ENCODE data around the gene ERICH6. TPM values are rescaled to one million over a fixed set of nuclear protein-coding genes. Genes with fewer than 3 reads are reported as not detected.
"Not testable (repeated sequence)": the region's sequence is repeated elsewhere in the genome, so short reads cannot be mapped to it uniquely, and the experiment has no call there.

The ERICH6 gene
- total RNA-seq, 4 donors from 2014 or later = not detected

DNA sequence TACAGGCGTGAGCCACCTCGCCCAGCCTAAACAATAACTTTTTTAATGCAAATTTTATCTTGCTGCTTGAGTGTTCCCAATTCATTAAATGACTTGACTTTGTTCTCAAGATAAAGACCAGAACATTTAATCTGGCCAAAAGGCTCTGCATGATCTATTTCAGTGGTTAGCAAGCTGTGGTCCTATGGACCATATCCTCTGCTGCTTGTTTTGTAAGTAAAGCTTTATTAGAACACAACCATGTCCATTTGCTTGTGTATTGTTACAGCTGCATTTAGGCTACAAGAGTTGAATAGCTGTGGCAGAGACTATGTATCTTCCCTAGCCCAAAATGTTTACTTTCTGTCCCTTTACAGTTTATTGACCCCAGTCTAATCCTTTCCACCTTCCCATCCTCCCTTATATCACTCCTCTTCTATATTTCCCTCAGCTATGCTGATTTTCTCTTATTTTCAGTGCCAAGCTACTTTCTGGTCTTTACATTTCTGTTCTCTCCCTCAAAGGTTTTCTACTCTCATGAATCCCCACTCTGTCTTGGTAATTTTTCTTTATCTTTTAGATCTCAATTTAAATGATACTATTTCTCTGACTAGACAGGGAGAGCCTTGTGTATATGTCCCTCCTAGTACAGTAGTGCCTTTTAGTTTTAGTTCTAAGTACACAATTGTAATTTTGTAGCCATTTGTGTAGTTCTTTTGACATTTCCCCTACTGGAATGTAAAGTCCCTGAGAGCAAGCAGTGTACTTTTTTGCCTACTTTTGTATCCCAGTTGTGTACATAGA is 77.4 kb downstream of the ERICH6 start:
- Histone ChIP-seq H3K27ac (no peak overlapping the region), H3K36me3 (peaks cover 0 to 57% (median 16%) of the 10 kb centered on the region in 4 donors), H3K4me3 (no peak overlapping the region), H3K4me1 (peaks cover 0 to 18% (median 0%) of the 10 kb centered on the region in 4 donors), H3K9me3 (no peaks in the 10 kb centered on the region), H3K27me3 (no peaks in the 10 kb centered on the region)
- WGBS, 2 donors (ENCODE audit: low coverage in 1 of 2) = 97% methylated on average over 2 of the region's 2 CpGs; no CpG with 5 or more reads in 1 of the 2 donors
- in situ Hi-C loops (cut with MboI; ENCODE audit: low pct_ligation_motif_present in 1 of 4, low pct_unique_long_range_greater_than_20kb in 1 of 4, low sequenced_read_pairs in 3 of 4) (no loop called here), intact Hi-C loops (cut with DNase I; ENCODE audit: low total_unique reads) (no loop called here)
- TF ChIP-seq POLR2A (IDR thresholded peaks at IDR 0.05) (no peak), POLR2AphosphoS5 (IDR thresholded peaks at IDR 0.05) (no peak), EP300 (IDR thresholded peaks at IDR 0.05; ENCODE audit: low read depth) (no peak)
- TF ChIP-seq, protein P1, sequence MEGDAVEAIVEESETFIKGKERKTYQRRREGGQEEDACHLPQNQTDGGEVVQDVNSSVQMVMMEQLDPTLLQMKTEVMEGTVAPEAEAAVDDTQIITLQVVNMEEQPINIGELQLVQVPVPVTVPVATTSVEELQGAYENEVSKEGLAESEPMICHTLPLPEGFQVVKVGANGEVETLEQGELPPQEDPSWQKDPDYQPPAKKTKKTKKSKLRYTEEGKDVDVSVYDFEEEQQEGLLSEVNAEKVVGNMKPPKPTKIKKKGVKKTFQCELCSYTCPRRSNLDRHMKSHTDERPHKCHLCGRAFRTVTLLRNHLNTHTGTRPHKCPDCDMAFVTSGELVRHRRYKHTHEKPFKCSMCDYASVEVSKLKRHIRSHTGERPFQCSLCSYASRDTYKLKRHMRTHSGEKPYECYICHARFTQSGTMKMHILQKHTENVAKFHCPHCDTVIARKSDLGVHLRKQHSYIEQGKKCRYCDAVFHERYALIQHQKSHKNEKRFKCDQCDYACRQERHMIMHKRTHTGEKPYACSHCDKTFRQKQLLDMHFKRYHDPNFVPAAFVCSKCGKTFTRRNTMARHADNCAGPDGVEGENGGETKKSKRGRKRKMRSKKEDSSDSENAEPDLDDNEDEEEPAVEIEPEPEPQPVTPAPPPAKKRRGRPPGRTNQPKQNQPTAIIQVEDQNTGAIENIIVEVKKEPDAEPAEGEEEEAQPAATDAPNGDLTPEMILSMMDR (IDR thresholded peaks at IDR 0.05) = no peak
- DNase-seq = no peak

- no peaks in the 10 kb centered on the region for H3K9me3 ChIP-seq
- in situ Hi-C loops (cut with MboI; ENCODE audit: low pct_ligation_motif_present in 1 of 4, low pct_unique_long_range_greater_than_20kb in 1 of 4, low sequenced_read_pairs in 3 of 4) = no loop called here
- H3K36me3 ChIP-seq = peaks cover 0 to 43% (median 16%) of the 10 kb centered on the region in 4 donors
- 93 to 100% methylated on average over 1 of the region's 1 CpG for WGBS, 2 donors (ENCODE audit: low coverage in 1 of 2)
- H3K4me1 ChIP-seq = peaks cover 0 to 22% (median 0%) of the 10 kb centered on the region in 4 donors
- TF ChIP-seq POLR2A (IDR thresholded peaks at IDR 0.05) (no peak), POLR2AphosphoS5 (IDR thresholded peaks at IDR 0.05) (no peak), EP300 (IDR thresholded peaks at IDR 0.05; ENCODE audit: low read depth) (no peak)
- TF ChIP-seq, protein P1 (IDR thresholded peaks at IDR 0.05) = no peak
- no peak for DNase-seq
- H3K27me3 ChIP-seq = no peaks in the 10 kb centered on the region
- H3K27ac ChIP-seq = no peak overlapping the region
- H3K4me3 ChIP-seq = no peak overlapping the region
- intact Hi-C loops (cut with DNase I; ENCODE audit: low total_unique reads) = no loop called here
These were observed 79.8 kb downstream of the ERICH6 start for GRCh38 chr3:150623945-150624344.

GRCh38 chr3:150622955-150623354 is 80.8 kb downstream of the ERICH6 start:
- in situ Hi-C loops (cut with MboI; ENCODE audit: low pct_ligation_motif_present in 1 of 4, low pct_unique_long_range_greater_than_20kb in 1 of 4, low sequenced_read_pairs in 3 of 4); DNase-seq: not testable (repeated sequence)
- H3K36me3 ChIP-seq = peaks cover 0 to 33% (median 12%) of the 10 kb centered on the region in 4 donors

DNA sequence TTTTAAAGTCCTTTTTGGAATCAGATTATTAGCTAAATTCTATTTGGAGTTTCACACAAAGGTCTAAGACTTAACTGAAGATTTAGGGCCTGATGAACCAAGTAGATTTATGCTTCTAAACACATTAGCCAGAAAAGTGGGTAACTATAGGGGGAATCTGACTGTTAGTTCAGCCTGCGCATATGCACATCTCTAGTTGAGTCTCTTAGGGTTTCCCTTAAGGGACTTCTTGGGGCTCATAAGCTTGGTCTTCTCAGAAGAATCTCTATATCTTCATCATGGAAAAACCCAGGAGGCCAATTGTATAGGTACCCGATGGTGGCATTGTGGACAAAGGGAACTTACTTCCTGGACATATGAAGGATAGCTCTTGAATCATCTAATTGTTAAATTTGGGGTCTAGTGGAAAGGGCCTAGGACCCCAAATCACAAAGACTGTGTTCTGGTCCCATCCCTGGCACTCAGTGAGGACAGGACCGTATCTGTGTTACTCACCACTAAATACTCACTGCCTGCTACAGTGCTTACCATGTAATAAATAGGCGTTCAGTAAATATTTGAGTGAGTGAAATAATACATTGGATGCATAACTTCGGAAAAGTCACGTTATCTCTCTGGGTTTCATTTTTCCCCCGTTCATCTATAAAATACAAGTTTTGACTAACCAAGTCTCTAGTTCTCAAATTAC is 83.6 kb downstream of the ERICH6 start:
- no peak overlapping the region for H3K27ac ChIP-seq
- H3K36me3 ChIP-seq = peaks cover 0 to 8% (median 4%) of the 10 kb centered on the region in 4 donors
- no peaks in the 10 kb centered on the region for H3K27me3 ChIP-seq
- H3K4me3 ChIP-seq = no peak overlapping the region
- in situ Hi-C loops (cut with MboI; ENCODE audit: low pct_ligation_motif_present in 1 of 4, low pct_unique_long_range_greater_than_20kb in 1 of 4, low sequenced_read_pairs in 3 of 4) (no loop called here), intact Hi-C loops (cut with DNase I; ENCODE audit: low total_unique reads) (no loop called here)
- no peak for DNase-seq
- H3K9me3 ChIP-seq = no peaks in the 10 kb centered on the region
- 81 to 85% methylated on average over 7 of the region's 7 CpGs for WGBS, 2 donors (ENCODE audit: low coverage in 1 of 2)
- peaks cover 0 to 22% (median 0%) of the 10 kb centered on the region in 4 donors for H3K4me1 ChIP-seq
- TF ChIP-seq, protein P1 (IDR thresholded peaks at IDR 0.05) = no peak
- TF ChIP-seq POLR2AphosphoS5 (IDR thresholded peaks at IDR 0.05) (no peak), POLR2A (IDR thresholded peaks at IDR 0.05) (no peak), EP300 (IDR thresholded peaks at IDR 0.05; ENCODE audit: low read depth) (no peak)

More at GRCh38 chr3:150622955-150623354, 80.8 kb downstream of the ERICH6 start:
- H3K4me3 ChIP-seq; H3K9me3 ChIP-seq; H3K27me3 ChIP-seq; intact Hi-C loops (cut with DNase I; ENCODE audit: low total_unique reads); H3K27ac ChIP-seq: not testable (repeated sequence)
- H3K4me1 ChIP-seq = peaks cover 0 to 22% (median 0%) of the 10 kb centered on the region in 4 donors
